H4 (cell line): Measurements from ENCODE around the gene KLHL17. TPM values are rescaled to one million over a fixed set of nuclear protein-coding genes. Genes with fewer than 3 reads are reported as not detected.

Source experiments
- DNase-seq: peaks from one replicate; pipeline ENCODE4 v3.0.0-alpha.2; 2015; ENCODE audit warnings: low spot score
- total RNA-seq: library from RNA; depleted of rRNA; stranded (reverse); fragments of >200 nt; shearing (Covaris generic); gene quantifications from 2 replicates; pipeline ENCODE4 v1.2.3, GENCODE V29; 2014

KLHL17 gene
- total RNA-seq, 1 experiment from 2014 or later = 1.9 TPM

DNA sequence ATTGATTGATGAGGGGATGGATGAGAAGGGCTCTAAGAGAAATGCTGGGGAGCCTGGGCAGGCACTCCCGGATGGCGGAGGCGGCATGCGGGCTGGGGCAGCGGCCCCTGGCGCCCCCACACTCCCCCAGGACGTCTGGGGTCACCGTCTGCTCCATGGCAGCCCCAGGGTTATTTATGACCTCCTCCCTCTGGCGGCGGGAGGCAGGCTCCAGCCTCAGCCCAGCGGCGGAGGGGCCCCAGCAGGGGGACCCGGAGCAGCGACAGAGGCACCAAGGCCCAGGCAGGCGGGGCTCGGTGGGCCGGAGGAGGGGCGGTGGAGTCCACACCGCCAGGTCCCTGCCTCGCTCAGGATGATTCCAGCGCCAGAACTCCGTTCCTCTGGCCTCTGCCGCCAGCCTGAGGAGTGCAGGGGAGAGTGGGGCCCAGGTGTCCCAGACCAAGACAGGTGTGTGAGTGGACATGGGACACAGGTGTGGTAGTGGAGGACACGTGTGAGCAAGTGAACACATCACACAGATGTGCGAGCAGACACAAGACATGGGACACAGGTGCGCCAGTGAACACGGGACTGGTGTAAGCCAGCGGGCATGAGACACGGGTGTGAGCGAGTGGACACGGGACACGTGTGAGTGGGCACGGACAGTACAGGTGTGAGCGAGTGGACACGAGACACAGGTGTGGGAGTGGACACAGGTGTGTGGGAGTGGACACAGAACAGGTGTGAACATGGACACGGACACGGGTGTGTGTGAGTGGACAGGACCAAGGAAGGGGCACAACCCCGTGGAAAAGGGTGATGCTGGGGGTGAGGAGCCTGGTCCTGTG, 39.2 kb upstream of the KLHL17 start:
- DNase-seq = peak; percentile 70

DNA sequence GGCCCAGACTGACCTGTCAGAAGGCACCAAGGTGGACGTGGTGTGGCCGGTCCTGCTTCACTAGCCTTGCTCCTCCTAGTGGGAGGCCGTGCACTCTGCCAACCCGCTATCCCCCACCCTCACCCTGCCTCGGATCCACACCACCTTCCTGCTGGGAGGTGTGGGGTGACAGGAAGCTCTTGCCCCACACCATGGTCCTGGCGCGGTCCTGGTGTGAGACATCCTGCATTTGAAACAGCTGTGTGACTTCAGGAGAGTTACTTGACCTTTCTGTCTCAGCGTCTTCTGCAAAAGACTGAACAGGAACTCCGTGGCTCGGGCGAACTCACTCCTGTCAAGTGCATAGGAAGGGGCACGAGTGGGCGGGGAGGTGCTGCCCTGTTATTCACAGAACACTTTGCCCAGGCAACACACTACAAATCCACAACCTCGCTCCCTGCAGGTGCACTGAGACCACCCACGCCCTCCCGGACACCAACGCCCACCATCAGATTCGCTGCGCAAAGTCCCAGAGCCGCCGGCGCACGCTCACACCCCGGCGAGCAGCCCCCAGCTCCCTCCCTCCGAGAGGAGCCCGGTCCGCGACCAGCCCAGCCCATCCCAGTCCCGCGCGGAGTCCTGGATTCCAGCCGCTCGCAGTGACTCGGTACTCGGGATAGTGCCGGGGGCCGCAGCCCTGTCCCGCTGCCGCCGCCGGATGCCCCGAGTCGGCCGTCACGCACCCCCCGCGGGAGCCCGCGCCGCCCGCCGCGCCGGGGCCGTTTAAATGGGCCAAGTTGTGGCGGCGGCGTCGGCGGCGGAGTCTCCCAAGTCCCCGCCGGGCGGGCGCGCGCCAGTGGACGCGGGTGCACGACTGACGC, 37.0 kb upstream of the KLHL17 start, which contains the start of gene SAMD11:
TSS of gene SAMD11 (plus strand) at position 793 of the 860 bp plus-strand sequence. CDS start 509 bp downstream, outside the sequence.
- peak; percentile 73 for DNase-seq

DNA sequence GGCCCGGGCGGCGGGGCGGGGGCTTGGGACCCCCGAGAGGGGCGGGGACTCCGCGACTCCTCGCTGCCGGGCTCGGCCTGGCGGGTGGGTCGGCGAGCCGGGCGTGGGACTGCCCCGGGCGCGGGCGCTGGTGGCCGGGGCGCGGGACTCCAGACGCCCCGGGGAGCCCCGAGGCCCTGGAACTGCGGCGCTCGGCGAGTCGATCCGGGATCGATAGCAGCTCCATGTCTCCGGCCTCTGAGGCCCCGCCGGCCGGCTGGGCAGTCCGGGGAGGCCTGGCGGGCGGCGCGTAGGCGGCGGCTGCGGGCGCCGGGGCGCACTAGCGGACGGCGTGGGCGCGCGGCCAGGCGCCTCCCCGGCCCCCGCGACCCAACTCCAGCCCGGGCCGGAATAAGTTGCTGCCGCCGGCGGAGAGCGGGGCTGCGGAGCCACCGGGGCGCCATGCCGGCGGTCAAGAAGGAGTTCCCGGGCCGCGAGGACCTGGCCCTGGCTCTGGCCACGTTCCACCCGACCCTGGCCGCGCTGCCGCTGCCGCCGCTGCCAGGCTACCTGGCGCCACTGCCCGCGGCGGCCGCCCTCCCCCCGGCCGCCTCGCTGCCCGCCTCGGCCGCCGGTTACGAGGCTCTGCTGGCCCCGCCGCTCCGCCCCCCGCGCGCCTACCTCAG, 36.3 kb upstream of the KLHL17 start:
- no peak for DNase-seq

GRCh38 chr1:924656-925560, 35.5 kb upstream of the KLHL17 start:
- no peak for DNase-seq

DNA sequence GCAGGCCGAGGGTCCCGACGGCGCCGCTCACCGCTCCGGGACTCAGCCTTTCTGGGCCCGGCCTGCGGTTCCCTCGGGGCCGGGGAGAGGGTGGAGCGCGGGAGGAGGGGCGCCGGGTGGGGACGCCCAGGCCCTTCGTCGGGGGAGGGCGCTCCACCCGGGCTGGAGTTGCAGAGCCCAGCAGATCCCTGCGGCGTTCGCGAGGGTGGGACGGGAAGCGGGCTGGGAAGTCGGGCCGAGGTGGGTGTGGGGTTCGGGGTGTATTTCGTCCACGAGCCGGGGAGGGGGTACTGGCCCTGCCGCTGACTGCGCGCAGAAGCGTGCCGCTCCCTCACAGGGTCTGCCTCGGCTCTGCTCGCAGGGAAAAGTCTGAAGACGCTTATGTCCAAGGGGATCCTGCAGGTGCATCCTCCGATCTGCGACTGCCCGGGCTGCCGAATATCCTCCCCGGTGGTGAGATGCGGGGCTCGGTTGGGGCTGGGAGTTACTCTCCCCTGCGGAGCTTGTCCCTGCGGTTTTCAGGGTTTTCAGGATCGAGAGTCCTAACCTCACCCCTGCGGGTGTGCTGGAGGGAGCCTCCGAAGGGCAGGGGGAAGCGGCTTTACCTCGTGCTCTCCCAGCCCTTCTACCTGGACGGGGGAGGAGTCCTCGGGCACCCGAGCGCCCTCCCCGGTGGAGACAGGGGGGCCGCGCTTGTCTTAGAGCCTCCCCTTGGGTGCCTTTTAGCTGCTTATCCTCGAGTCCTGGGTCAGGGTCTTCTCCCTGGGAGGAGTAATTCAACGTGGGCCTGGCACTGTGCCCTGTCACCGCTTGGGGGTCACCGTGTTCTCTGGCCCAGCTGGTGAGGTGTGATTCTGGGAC, 34.6 kb upstream of the KLHL17 start:
- DNase-seq = peak; percentile 56

DNA sequence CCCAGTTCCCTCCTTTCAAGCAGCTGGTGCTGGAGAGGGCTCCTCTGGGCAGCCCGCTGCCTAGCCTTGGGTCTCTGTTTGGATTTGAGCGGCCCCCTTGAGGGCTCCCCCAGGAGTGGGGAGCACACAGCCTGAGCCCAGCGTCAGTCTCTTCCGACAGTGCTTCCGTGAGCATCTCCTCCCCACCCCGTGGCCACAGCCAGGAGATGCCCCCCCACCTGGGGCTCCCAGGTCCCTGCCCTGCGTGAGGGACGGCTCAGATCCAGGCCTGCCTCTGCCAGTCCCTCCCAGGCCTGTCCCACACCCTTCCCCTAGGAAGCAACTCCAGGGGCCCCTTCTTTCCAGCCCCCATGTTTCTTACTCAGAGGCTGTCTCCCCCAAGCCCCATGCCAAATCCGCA, 33.1 kb upstream of the KLHL17 start:
- no peak for DNase-seq

DNA sequence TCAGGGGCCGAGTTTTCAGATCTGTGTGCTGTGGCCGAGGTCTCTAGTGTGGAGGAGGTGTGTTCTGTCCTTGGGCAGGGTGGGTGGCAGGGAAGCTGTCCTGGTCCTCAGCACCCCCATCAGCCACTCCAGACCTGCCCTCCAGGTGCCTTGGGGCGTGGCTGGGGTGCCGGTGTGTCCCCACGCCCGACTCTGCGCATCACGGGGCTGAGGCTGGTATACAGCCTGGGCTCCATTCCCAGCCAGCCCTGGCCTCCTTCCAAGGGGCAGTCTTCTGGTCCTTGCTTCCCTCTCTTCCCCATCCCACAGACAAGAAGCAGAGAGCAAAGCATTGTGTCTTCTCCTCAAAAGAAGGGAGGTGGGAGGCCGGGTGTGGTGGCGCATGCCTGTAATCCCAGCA, 32.6 kb upstream of the KLHL17 start:
- DNase-seq = no peak

DNA sequence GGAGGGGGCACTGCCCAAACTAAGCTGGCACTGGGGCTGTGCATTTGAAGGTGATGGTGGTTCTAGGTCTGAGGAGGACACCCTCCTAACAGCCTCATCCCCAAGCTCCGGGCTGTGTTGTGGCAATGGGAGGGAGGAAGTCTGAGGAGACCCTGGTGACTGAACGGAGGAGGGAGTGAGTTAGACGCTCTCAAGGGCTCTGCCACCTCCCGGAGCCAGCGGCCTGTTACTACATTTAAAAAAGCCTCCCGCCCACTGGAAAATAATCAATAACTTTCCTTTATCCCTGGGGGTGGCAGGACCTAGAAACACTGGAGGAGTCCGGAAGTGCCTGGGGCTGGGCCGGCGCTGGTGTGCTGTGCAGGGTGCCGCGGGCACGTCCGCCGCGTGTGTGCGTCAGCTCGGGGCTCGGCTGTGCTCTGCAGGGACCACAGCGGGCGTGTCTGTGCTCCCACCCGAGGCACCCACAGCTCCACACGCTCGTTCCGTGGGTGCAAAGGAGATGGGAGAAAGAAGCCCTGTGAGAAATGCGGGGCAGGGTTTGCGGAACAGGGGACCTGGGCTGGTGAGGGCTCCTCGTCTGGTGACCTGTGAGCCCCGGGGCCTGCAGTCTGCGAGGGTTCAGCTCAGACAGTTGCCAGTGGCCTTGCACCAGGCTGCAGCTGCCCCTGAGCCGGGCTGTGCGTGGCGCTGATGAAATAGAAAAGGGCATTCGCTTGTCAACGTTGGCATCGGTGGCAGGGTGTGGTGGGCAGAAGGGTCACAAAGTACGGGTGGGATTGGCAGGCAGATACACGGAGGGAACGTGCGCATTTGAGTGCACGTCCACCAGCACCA, 31.3 kb upstream of the KLHL17 start:
- no peak for DNase-seq

DNA sequence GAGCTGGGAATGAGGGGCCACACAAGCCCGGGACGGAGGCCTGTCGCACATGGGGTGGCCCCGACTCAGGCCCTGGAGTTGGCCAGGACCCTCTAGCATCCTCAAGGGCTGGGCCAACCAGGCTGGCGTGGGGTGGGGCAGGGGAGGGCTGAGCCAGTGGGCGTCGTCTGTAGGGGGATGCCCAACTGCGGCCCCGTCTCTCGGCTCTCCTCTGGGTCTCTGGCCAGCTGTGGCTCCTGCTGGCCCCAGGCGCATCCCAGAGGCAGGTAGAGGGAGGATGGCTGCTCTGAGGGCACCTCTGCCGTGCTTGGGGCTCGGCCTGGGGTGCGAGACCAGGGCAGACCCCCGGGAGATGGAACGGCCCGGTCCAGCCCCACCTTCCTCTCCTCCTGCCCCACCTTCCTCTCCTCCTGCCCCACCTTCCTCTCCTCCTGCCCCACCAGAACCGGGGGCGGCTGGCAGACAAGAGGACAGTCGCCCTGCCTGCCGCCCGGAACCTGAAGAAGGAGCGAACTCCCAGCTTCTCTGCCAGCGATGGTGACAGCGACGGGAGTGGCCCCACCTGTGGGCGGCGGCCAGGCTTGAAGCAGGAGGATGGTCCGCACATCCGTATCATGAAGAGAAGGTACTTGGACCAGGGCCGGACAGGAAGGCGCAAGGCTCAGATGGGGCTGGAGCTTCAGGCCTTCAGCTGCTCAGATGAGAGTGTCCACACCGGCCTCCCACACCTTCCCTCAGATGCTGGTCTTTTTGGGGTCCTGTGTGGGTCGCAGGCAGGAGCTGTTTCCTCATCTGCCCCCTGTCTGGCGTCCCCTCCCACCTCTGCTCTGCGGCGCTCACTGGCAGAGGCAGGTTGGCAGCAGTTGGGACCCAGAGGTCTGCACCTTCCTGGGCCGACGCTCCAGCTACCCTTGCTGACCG, 30.4 kb upstream of the KLHL17 start:
- no peak for DNase-seq

GRCh38 chr1:930633-931138, 29.7 kb upstream of the KLHL17 start:
- DNase-seq = no peak

- DNase-seq = no peak
These were observed 28.8 kb upstream of the KLHL17 start for GRCh38 chr1:931380-932172.

DNA sequence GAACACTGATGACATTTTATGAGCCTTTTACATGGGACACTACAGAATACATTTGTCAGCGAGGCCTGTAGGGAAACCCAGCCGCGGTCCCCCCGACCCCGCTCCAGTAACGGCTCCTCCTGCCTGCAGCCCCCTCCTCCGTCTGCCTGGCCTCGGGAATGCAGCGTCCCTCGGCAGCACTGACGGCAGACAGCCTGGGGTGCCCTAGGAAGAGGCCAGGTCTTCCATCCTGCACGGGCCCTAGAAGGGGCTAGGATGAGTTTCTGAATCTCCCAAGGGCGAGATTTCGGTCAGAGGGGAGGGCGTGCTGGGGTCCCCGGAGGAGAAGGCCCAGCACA, 28.2 kb upstream of the KLHL17 start:
- DNase-seq = no peak

DNA sequence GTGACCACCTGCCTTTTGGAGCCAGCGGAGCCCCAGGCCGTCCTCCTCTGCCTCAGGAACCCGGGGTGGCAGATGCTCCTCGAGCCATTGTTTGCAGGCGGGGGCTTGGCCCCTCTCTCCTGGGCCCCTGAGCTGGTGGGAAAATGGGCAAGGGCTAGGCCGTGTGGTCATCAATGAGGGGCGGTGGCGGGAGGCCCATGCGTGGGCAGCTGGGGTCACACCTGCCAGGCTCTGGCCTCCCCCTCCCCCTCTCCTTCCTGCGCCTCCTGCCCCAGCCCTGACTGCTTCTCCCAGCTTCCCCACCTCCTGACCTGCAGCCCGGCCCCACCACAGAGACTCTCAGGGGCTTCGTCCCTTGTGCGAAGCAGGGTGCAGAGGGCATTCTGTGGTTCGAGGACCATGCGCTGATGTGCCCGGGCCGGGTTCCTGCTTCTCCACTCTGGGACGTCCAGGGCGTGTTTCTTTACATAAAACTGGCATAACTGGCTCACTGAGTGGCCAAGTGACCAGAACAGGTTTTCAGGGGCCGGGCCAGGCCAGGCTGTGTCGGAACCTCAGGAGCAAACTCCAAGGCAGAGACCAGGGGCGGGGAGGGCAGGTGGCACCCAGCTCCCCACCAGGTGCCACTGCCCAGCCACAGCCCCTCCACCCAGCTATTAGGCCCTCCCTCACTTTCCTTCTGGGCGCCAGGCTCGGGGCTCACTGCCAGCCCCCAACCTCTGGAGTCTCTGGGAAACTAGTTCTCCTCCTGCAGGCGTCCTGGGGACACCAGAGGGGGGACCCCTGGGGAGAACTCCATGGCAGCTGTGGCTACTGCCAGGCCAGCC, 27.4 kb upstream of the KLHL17 start:
- no peak for DNase-seq

GRCh38 chr1:933603-933940, 26.8 kb upstream of the KLHL17 start:
- no peak for DNase-seq

- DNase-seq = no peak
These were observed 25.2 kb upstream of the KLHL17 start for GRCh38 chr1:934991-935750.

- DNase-seq = no peak
These were observed 24.6 kb upstream of the KLHL17 start for GRCh38 chr1:935751-936231.
